NCI-H2227 treated with DMSO at 0.1 percent for 48 hours (cell line): ENCODE data around the gene ATP11C.
"Not testable (repeated sequence)": the region's sequence is repeated elsewhere in the genome, so short reads cannot be mapped to it uniquely, and the experiment has no call there.

Source experiments
- DNase-seq: peaks from one replicate; lab custom pipeline; 2025; lab: John Stamatoyannopoulos, UW

The ATP11C gene

DNA sequence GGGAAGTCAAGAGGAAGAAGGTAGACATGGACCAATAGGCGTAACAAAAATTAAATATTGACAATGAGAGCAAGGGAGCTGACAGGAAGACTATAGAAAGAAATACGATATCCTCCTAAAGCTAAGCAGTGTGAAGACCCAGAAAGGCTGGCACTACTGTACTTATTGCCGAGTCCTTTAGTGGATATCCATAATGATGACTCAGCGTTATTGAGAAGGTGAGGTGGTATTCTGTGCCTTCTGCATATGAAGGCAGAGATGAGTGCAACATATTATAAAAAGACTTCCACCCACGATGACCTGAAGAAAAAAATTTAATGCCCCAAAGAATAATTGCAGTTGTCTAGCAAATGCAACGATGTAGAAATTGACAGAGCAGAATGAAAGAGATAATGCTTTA is 211.9 kb downstream of the ATP11C start:
- no peak for DNase-seq

- DNase-seq = no peak
Observed at GRCh38 chrX:139720136-139720535, 212.7 kb downstream of the ATP11C start.

- DNase-seq = no peak
Observed at GRCh38 chrX:139708067-139708466, 224.8 kb downstream of the ATP11C start, which contains the start of gene MCF2. Gene MCF2 (minus strand): TSS chrX:139708167. CDS start chrX:139651744, 56,423 bp downstream.

- no peak for DNase-seq
Observed at GRCh38 chrX:139702658-139703057, 230.2 kb downstream of the ATP11C start.

GRCh38 chrX:139692908-139693307 is 239.9 kb downstream of the ATP11C start:
- DNase-seq = no peak

GRCh38 chrX:139692506-139692849 is 240.4 kb downstream of the ATP11C start:
- DNase-seq = no peak

GRCh38 chrX:139691843-139692505 is 240.9 kb downstream of the ATP11C start:
- DNase-seq = no peak

DNA sequence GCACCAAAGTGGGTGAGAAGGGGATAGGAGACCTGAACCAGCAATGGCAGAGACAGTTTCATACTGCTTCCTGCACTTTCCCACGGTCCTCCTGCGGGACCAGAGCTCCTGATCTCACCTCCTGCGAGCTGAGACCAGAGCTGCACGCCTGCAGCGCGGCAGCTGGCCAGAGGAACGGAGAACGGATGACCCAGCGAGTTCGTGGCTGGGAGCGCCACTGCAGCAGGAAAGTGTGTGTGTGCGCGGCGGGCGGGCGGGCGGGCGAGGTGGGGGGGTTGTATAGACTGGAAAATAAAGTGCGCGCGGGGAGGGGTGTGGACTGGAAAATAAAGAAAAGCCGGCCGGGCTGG is 241.4 kb downstream of the ATP11C start:
- DNase-seq = no peak

GRCh38 chrX:139685175-139685574 is 247.7 kb downstream of the ATP11C start:
- DNase-seq = not testable (repeated sequence)

GRCh38 chrX:139680356-139680755 is 252.5 kb downstream of the ATP11C start:
- no peak for DNase-seq
